Right cardiac atrium (tissue), 5 donors: ENCODE results near the gene PPP1R1C. TPM values are rescaled to one million over a fixed set of nuclear protein-coding genes. Genes with fewer than 3 reads are reported as not detected.
A peak's percentile ranks its signal among the peaks of the same experiment; 100 is the strongest.

Source experiments
- ATAC-seq, 2 donors: fragments of 200-7000 bp; cut with Tn5 transposase; one replicate each; pipeline versions ENCODE4 v1.8.0 to v1.9.1; 2020; ENCODE audit warnings: moderate library complexity in 2 of 2, mild to moderate bottlenecking in 1 of 2
- DNase-seq, 3 donors: peaks; one replicate each; pipeline ENCODE4 v3.0.0-alpha.2; 2020
- H3K27ac ChIP-seq: one replicate; pipeline ENCODE4 v1.5.1; 2013; ENCODE audit warnings: mild to moderate bottlenecking, low read length, control low read depth, moderate library complexity
- H3K27me3 ChIP-seq: one replicate; pipeline ENCODE4 v1.6.1; 2013; ENCODE audit not compliant: control insufficient read depth, insufficient read depth
- H3K4me1 ChIP-seq: one replicate; pipeline ENCODE4 v1.6.1; 2013; ENCODE audit warnings: low read length; ENCODE audit not compliant: control insufficient read depth, insufficient read depth
- H3K4me3 ChIP-seq: one replicate; pipeline ENCODE4 v1.5.1; 2013; ENCODE audit warnings: low read length, control low read depth
- H3K9me3 ChIP-seq: one replicate; pipeline ENCODE4 v1.6.1; 2013; ENCODE audit warnings: low read length; ENCODE audit not compliant: control insufficient read depth
- WGBS: extraction: QIAGEN DNeasy Blood & Tissue Kit; methylation state at CpG from one replicate; pipeline ENCODE4 v1.1.7; 2013; 5-methylcytosine and 5-hydroxymethylcytosine counted together
- intact Hi-C, 4 donors: fragments of 100-400 bp; cut with DNase I; formaldehyde crosslinking; loops; one replicate each; pipeline versions ENCODE4 v1.11.0 to v1.14.0; 2022 to 2023
- polyA plus RNA-seq: library from polyadenylated mRNA; stranded (reverse); fragments of 200-250 nt; gene quantifications from one replicate; pipeline ENCODE4 v1.2.3, GENCODE V29; 2013
- total RNA-seq, 4 donors: library from RNA; stranded (reverse); fragmentation: NEBNext Ultra II Directional; extraction: Animal tissue kit (Norgen Biotek cat#: 25700); gene quantifications; one replicate each; pipeline ENCODE4 v1.2.1, GENCODE V29; 2021
- donor health status: healthy with polysubstance abuse.
- donor health status: DM: no; HTN: yes; CAD: no.
- donor health status: DM: no; HTN: no; CAD: no.
- donor health status: DM: no; HTN: yes; CAD: no; lungs with severe emphysema.
- donor health status: DM: yes; HTN: yes; CAD: no.

Gene PPP1R1C
- total and polyA plus RNA-seq, 5 donors: 5.5 to 18.0 (median 12.0) TPM

DNA sequence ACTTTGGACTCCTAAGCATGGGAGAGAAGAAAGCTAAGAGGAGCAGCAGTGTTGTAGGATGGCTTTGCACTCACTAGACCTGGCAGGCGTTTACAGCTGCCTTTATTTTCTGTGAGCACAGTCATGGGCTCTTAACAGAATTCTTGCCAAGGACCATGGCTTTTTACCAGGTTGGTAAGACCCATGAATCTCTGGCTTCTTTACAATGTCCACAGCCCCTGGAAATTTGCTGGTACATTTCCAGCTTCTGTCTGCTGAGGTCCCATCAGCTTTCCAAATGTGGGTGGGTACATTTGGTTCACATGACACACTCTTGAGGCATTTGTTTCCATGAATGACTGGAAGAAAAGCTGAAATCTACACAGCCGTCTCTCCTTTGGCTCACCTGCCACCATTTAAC lies 162.7 kb downstream of the PPP1R1C start:
- DNase-seq (no peak), ATAC-seq (peak; percentile 26 to 38)
- intact Hi-C loops: no loop called here
- H3K4me3 ChIP-seq: no peak overlapping the region
- peaks cover 4% of the 10 kb centered on the region for H3K4me1 ChIP-seq
- H3K27me3 ChIP-seq: no peaks in the 10 kb centered on the region
- H3K9me3 ChIP-seq: no peaks in the 10 kb centered on the region
- no peak overlapping the region for H3K27ac ChIP-seq
- 40% methylated on average over 2 of the region's 2 CpGs for WGBS

DNA sequence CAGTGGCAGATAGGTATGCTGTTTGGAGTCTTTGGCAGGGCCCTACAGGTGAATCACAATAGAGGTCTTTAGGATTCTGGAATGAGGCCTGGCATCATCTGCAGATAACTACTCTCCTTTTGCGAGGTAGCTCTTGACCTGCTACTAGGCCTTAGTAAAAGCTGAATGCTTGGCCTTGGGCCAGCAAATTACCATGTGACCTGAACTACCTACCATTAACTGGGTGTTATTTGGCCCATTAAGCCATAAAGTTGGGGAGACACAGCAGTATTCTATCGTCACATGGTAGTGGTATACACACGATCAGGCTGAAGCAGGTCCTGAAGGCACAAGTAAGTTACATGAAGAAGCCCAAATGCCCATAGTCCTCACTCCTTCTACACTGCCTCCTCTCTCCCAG lies 178.2 kb downstream of the PPP1R1C start:
- 96% methylated on average over 3 of the region's 3 CpGs for WGBS
- Histone ChIP-seq H3K27ac (no peak overlapping the region), H3K4me1 (no peaks in the 10 kb centered on the region), H3K4me3 (no peak overlapping the region), H3K27me3 (no peaks in the 10 kb centered on the region), H3K9me3 (no peaks in the 10 kb centered on the region)
- DNase-seq: no peak
- no peak for ATAC-seq
- intact Hi-C loops: no loop called here

DNA sequence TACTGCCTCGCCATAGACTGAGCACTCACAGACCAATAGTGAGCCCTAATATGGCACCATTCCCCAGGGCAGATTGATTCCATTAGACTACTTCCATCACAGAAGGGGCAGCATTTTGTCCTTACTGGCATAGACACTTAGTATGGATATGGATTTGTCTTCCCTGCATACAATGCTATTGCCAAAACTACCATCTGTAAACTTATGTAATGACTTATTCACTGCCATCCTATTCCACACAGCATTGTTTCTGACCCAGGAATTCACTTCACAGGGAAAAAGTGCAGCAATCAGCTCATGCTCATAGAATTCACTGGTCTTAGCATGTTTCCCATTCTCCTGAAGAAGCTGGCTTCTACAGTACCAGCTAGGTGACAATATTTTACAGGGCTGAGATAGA lies 179.0 kb downstream of the PPP1R1C start:
- no peak for DNase-seq
- Histone ChIP-seq H3K4me3 (no peak overlapping the region), H3K27ac (no peak overlapping the region), H3K27me3 (no peaks in the 10 kb centered on the region), H3K9me3 (no peaks in the 10 kb centered on the region), H3K4me1 (no peaks in the 10 kb centered on the region)
- ATAC-seq: no peak
- 84% methylated on average over 1 of the region's 1 CpG for WGBS
- intact Hi-C loops: no loop called here

DNA sequence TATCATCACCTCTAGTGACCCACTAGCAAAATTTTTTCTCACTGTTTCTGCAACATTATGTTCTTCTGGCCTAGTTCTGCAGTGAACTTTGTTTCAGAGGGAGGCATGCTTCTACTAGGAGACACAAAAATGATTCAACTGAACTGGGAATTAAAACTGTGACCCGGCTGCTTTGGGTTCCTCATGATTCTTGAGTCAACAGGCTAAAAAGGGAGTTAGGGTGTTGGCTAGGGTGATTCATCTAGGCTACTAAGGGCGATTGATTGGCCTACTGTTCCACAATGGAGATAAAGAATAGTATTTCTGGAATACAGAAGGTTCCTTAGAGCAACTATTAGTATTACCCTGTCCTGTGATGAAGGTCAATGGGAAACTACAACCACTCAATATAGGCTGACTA lies 179.5 kb downstream of the PPP1R1C start:
- H3K4me3 ChIP-seq: no peak overlapping the region
- H3K27ac ChIP-seq: no peak overlapping the region
- DNase-seq: no peak
- 78% methylated on average over 2 of the region's 2 CpGs for WGBS
- no peaks in the 10 kb centered on the region for H3K9me3 ChIP-seq
- no peaks in the 10 kb centered on the region for H3K27me3 ChIP-seq
- intact Hi-C loops: no loop called here
- H3K4me1 ChIP-seq: no peaks in the 10 kb centered on the region
- ATAC-seq: no peak

DNA sequence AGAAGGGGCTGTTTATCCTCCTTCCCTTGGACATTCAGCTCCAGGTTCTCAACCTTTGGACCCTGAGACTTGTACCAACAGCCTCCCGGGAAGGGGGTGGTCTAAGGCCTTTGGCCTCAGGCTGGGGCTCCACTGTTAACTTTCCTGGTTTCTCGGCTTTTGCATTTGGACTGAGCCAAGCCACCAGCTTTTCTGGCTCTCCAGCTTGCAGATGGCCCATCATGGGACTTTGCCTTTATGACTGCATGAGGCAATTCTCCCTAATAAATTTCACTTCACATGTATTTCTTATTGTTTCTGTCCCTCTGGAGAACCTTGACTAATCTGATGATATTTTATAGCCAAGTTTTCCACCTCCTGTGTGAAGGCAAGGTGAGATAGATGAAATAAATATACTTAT lies 180.8 kb downstream of the PPP1R1C start:
- H3K4me1 ChIP-seq: no peaks in the 10 kb centered on the region
- H3K4me3 ChIP-seq: no peak overlapping the region
- 79% methylated on average over 2 of the region's 2 CpGs for WGBS
- no peak overlapping the region for H3K27ac ChIP-seq
- intact Hi-C loops: no loop called here
- H3K27me3 ChIP-seq: no peaks in the 10 kb centered on the region
- DNase-seq (no peak), ATAC-seq (no peak)
- H3K9me3 ChIP-seq: no peaks in the 10 kb centered on the region

DNA sequence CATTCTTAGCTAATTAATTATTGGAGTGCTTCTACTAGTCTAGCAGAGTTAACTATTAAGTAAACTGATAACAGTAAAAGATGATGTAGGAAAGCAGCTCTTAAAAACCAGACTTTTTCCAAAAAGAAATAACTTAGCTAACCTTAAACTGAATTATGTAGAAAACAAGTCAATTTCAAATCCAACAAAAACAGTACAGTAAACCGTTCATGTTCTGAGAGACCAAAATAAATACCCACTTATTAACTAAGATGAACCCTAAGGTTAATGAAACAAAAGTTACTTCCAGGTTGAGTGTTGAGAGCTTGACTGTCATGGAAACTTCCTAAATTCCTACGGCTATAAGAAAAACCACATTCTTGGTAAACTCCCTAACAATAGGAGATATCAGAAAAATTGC lies 181.2 kb downstream of the PPP1R1C start:
- Histone ChIP-seq H3K4me1 (no peaks in the 10 kb centered on the region), H3K4me3 (no peak overlapping the region), H3K27ac (no peak overlapping the region), H3K9me3 (no peaks in the 10 kb centered on the region), H3K27me3 (no peaks in the 10 kb centered on the region)
- no peak for ATAC-seq
- intact Hi-C loops: no loop called here
- no peak for DNase-seq
- 55% methylated on average over 2 of the region's 2 CpGs for WGBS

Other genes with a start within 250 kb of the PPP1R1C start
- 10 to 100 TPM; 80.5 to 95.9 (median 82.2) TPM for gene ITPRID2, start 94.1 kb upstream of the PPP1R1C start, total RNA-seq
- gene ITPRID2, start 94.1 kb upstream of the PPP1R1C start, polyA plus RNA-seq: 27.8 TPM